Stimulated activated memory B cell treated with anti-CD40 and anti-IgM and Interleukin-4, amounts not matched to agents 10 μg/mL and 1 μg/mL and 100 μg/mL, for 72 hours (primary cell): ENCODE results near the gene FGFR2.
"Not testable (repeated sequence)": the region's sequence is repeated elsewhere in the genome, so short reads cannot be mapped to it uniquely, and the experiment has no call there.

Experiments used
- ATAC-seq: fragments of 150-1000 bp; cut with Tn5 transposase; 2 replicates; pipeline ENCODE4 v1.10.0; 2021
- H3K27ac Mint-ChIP-seq: one replicate; pipeline ENCODE4 v1.8.0; 2022; ENCODE audit warnings: mild to moderate bottlenecking, mixed read lengths
- H3K27me3 Mint-ChIP-seq: one replicate; pipeline ENCODE4 v1.8.0; 2022; ENCODE audit warnings: mixed read lengths
- H3K36me3 Mint-ChIP-seq: one replicate; pipeline ENCODE4 v1.8.0; 2022; ENCODE audit warnings: mixed read lengths
- H3K4me1 Mint-ChIP-seq: one replicate; pipeline ENCODE4 v1.8.0; 2022; ENCODE audit warnings: mixed read lengths
- H3K4me3 Mint-ChIP-seq: one replicate; pipeline ENCODE4 v1.8.0; 2022; ENCODE audit warnings: mild to moderate bottlenecking, moderate library complexity, mixed read lengths
- H3K9me3 Mint-ChIP-seq: one replicate; pipeline ENCODE4 v1.8.0; 2022; ENCODE audit warnings: mixed read lengths

FGFR2 gene

DNA sequence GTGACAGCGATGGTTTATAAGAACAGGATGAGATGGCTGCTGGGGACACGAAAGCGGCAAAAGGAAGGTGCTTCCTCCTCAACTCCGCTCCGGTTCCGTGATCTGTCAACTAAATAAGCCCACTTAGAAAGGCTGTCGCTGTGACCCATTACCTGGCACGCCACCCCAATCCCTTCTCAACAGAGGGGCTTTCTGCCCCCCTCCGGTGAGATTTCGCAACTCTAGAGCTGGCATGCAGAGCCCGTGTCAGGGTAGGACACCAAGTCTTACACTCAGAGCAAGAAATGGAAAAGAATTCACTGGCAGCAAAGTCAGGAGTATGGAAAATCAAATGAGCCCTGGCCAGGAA, 66.4 kb downstream of the FGFR2 start:
- Mint-ChIP-seq H3K27ac (no peak overlapping the region), H3K4me3 (no peak overlapping the region), H3K9me3 (peaks cover 3% of the 10 kb centered on the region), H3K36me3 (no peaks in the 10 kb centered on the region), H3K4me1 (no peaks in the 10 kb centered on the region), H3K27me3 (no peaks in the 10 kb centered on the region)
- ATAC-seq = no peak

- H3K9me3 Mint-ChIP-seq = peaks cover 3% of the 10 kb centered on the region
- no peak for ATAC-seq
- no peaks in the 10 kb centered on the region for H3K27me3 Mint-ChIP-seq
- H3K27ac Mint-ChIP-seq = no peak overlapping the region
- H3K4me3 Mint-ChIP-seq = no peak overlapping the region
- H3K4me1 Mint-ChIP-seq = no peaks in the 10 kb centered on the region
- H3K36me3 Mint-ChIP-seq = no peaks in the 10 kb centered on the region
Measured at GRCh38 chr10:121531076-121531829, 67.0 kb downstream of the FGFR2 start.

DNA sequence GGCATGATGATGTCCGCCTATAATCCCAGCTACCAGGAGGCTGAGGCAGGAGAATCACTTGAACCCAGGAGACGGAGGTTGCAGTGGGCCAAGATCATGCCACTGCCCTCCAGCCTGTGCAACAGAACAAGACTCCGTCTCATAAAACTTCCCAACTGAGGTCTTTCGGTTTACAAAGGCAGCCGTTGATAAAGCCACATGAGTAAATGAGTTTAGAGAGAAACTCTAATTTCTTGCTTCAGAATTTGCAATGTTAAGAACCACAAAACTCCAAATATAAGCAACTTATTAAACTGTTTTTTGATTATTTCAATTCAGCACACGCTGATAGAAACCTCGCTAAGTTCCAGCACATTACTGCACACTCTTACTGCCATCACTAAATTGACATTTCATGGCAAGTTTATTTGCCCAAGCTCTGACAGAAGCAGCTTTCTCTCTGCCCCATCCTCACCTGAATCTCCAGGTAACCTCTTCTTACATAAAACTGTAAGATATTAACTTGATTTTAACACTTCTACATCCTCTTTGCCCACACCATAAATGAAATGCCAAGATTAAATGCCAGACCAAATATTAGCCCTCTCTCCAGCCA, 67.7 kb downstream of the FGFR2 start:
- H3K36me3 Mint-ChIP-seq = no peaks in the 10 kb centered on the region
- no peaks in the 10 kb centered on the region for H3K4me1 Mint-ChIP-seq
- no peaks in the 10 kb centered on the region for H3K27me3 Mint-ChIP-seq
- H3K9me3 Mint-ChIP-seq = peaks cover 3% of the 10 kb centered on the region
- H3K4me3 Mint-ChIP-seq = no peak overlapping the region
- H3K27ac Mint-ChIP-seq = no peak overlapping the region
- no peak for ATAC-seq

GRCh38 chr10:121527690-121528089, 70.6 kb downstream of the FGFR2 start:
- no peak overlapping the region for H3K4me3 Mint-ChIP-seq
- no peaks in the 10 kb centered on the region for H3K36me3 Mint-ChIP-seq
- no peak overlapping the region for H3K27ac Mint-ChIP-seq
- no peaks in the 10 kb centered on the region for H3K4me1 Mint-ChIP-seq
- no peak for ATAC-seq
- no peaks in the 10 kb centered on the region for H3K27me3 Mint-ChIP-seq
- peaks cover 3% of the 10 kb centered on the region for H3K9me3 Mint-ChIP-seq

- Mint-ChIP-seq H3K4me1 (no peaks in the 10 kb centered on the region), H3K27me3 (no peaks in the 10 kb centered on the region), H3K27ac (no peak overlapping the region), H3K9me3 (peaks cover 3% of the 10 kb centered on the region), H3K4me3 (no peak overlapping the region), H3K36me3 (no peaks in the 10 kb centered on the region)
- ATAC-seq = no peak
Measured at GRCh38 chr10:121526801-121527221, 71.4 kb downstream of the FGFR2 start.

DNA sequence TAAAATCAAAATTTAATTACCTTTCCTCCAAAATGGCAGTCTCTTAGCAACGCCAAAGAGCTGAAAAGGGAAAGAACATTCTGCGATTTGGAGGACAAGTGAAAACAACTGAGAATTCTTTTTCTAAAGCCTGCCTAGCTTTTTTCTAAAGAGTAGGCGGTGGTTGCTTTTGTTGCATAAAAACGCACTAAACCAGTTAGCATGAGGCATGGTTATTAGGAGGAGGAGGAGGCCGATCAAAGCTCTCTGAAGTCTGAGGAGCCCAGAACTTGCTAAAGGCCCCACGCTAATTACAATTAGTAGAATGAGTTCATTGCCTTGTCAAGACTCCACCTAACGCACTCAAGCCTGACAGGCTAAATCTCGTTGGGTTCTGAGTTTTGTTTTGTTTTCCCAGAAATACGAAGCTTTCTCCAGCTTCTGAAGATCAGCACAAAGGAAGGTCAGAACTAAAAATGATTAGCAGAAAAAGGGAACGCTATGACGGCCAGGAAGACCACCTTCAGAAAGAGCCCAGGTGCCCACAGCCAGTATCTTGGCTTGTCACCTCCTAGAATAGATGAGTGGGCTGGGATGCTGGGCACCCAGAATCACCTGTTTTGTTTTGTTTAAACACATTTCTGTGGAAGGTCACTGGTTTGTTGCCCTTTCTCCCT, 72.0 kb downstream of the FGFR2 start:
- Mint-ChIP-seq H3K27ac (no peak overlapping the region), H3K4me3 (no peak overlapping the region), H3K27me3 (no peaks in the 10 kb centered on the region), H3K9me3 (peaks cover 5% of the 10 kb centered on the region), H3K36me3 (no peaks in the 10 kb centered on the region), H3K4me1 (no peaks in the 10 kb centered on the region)
- ATAC-seq = no peak

DNA sequence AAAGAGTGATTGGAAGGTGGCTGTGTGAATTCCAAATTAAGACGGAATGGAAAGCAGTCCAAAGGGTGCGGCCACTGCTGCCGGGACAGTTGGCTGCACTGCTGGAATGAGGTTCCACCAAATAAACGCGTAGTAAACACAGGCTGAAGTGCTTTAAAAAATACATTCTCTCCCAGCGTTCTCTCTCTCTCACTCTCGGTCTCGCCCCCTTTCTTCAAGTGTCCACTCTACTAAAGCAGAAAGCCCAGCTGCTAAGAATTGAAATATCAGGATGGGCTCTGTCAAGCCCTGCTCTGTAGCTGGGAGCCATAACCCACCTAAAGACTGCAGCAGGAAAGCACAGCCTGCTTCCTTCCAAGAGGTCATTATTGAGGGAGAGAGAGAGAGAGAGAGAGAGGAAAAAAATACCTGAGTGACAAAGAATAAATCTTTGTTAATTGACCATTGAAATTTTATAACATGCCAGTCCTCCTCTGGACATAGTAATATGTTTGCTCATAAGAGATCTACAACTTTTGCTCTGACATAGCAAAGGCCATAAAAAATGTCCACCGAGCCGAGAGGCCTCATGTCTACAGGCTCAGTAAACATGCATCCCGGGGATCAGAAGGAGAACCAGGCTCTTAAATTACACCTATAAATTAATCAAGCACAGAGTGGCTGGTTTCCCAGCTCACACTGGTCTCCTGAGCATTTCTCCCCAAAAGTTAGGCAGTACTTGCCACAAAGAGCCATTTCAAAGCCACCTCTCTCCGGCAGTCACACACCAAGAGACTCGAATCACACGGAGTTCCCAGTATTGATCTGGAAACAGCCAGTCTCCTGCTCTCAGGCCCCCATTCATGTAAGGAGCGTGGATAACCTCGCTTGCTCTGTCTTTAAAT, 72.8 kb downstream of the FGFR2 start:
- Mint-ChIP-seq H3K4me3 (no peak overlapping the region), H3K27ac (no peak overlapping the region), H3K36me3 (no peaks in the 10 kb centered on the region), H3K9me3 (peaks cover 3% of the 10 kb centered on the region), H3K27me3 (no peaks in the 10 kb centered on the region), H3K4me1 (no peaks in the 10 kb centered on the region)
- no peak for ATAC-seq

DNA sequence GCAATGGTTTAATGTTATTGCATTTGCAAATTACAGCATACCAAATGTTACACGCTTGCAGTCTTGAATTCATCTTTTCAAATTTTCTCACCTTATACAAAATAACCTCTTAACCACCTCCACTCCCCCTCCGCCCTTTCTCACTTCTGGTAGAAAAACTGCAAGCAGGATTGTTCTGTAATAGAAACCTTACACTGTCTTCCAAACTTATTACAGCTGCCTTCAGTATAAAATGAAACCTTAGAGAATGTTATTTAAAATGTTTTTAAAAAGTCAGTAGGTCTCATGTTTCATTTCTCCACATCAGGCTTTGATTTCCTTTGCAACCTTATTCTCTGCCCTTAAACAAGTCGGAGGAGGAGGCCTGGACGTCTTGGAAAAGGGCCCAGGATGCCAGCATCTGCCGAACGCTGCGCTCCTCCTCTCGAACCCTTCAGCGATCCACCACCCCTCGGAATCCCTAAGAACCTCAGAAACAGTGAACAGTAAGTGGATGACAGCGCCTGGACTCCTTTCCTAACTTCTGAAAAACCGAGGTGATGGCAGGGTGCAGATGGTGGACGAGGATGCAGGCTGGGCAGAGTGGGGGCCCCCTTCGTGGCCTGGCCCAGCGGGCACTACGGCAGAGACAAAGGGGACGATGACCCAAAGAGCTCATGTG, 74.0 kb downstream of the FGFR2 start:
- Mint-ChIP-seq H3K4me1 (no peaks in the 10 kb centered on the region), H3K27me3 (no peaks in the 10 kb centered on the region), H3K4me3 (no peak overlapping the region), H3K36me3 (no peaks in the 10 kb centered on the region), H3K27ac (no peak overlapping the region), H3K9me3 (peaks cover 3% of the 10 kb centered on the region)
- ATAC-seq = no peak

- no peaks in the 10 kb centered on the region for H3K27me3 Mint-ChIP-seq
- no peak for ATAC-seq
- peaks cover 3% of the 10 kb centered on the region for H3K9me3 Mint-ChIP-seq
- no peaks in the 10 kb centered on the region for H3K36me3 Mint-ChIP-seq
- H3K4me3 Mint-ChIP-seq = no peak overlapping the region
- no peaks in the 10 kb centered on the region for H3K4me1 Mint-ChIP-seq
- no peak overlapping the region for H3K27ac Mint-ChIP-seq
Measured at GRCh38 chr10:121522831-121523230, 75.4 kb downstream of the FGFR2 start.

DNA sequence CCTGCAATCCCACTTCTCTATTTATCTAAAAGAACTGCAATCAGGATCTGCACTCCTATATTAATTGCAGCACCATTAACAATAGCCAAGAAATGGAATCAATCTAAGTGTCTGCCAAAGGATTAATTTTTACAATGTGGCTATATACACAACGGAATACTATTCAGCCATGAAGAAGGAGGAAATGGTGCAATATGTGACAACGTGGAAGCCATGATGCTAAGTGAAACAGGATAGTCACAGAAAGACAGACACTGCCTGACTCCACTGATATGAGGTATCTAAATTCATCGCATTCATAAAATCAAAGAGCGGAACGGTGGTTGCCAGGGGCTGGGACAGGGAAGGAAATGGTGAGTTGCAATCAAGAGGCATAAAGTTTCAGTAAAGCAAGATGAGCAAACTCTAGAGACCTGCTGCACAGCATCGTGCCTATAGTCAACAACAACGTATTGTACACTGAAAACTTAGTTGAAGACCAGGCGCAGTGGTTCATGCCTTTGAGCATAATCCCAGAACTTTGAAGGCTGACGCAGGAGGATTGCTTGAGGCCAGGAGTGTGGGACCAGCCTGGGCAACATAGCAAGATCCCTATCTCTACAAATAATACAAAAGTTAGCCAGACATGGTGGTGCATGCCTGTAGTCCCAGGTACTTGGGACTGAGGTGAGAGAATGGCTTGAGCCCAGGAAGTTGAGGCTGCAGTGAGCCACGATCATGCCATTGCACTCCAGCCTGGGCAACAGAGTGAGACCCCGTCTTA, 76.3 kb downstream of the FGFR2 start:
- no peak overlapping the region for H3K27ac Mint-ChIP-seq
- ATAC-seq = no peak

GRCh38 chr10:121520526-121520925, 77.7 kb downstream of the FGFR2 start:
- H3K4me1 Mint-ChIP-seq, ATAC-seq, H3K36me3 Mint-ChIP-seq: not testable (repeated sequence)

More for the DNA sequence above, 76.3 kb downstream of the FGFR2 start:
- no peak overlapping the region for H3K4me3 Mint-ChIP-seq
- peaks cover 3% of the 10 kb centered on the region for H3K9me3 Mint-ChIP-seq
- H3K4me1 Mint-ChIP-seq = no peaks in the 10 kb centered on the region
- no peaks in the 10 kb centered on the region for H3K36me3 Mint-ChIP-seq
- no peaks in the 10 kb centered on the region for H3K27me3 Mint-ChIP-seq

GRCh38 chr10:121519901-121520493, 78.2 kb downstream of the FGFR2 start:
- H3K4me1 Mint-ChIP-seq = no peaks in the 10 kb centered on the region
- H3K36me3 Mint-ChIP-seq = no peaks in the 10 kb centered on the region
- ATAC-seq = no peak
- peaks cover 5% of the 10 kb centered on the region for H3K9me3 Mint-ChIP-seq
- H3K27me3 Mint-ChIP-seq = no peaks in the 10 kb centered on the region
- H3K4me3 Mint-ChIP-seq = no peak overlapping the region
- H3K27ac Mint-ChIP-seq = no peak overlapping the region

More at GRCh38 chr10:121520526-121520925, 77.7 kb downstream of the FGFR2 start:
- H3K27me3 Mint-ChIP-seq, H3K4me3 Mint-ChIP-seq, H3K9me3 Mint-ChIP-seq, H3K27ac Mint-ChIP-seq: not testable (repeated sequence)

DNA sequence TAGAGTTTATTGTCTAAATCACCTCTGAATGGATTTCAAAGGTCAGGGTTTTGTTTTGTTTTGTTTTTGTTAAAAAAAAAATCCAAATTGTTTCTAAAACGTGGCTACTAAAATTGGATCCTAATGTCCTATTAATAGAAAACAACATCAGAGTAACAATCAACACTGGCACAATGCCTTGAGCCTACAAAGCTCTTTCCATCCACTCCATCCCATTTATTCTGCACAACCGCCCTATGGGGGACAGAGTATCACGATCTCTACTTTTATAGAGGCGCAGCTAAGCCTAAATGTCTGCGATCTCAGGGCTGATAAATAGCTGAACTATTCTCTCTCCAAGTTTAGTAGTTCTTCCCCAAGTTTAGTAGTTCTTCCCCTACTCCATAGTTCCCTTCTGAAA, 78.8 kb downstream of the FGFR2 start:
- no peak overlapping the region for H3K27ac Mint-ChIP-seq
- H3K4me3 Mint-ChIP-seq = no peak overlapping the region
- H3K36me3 Mint-ChIP-seq = no peaks in the 10 kb centered on the region
- no peaks in the 10 kb centered on the region for H3K4me1 Mint-ChIP-seq
- no peaks in the 10 kb centered on the region for H3K27me3 Mint-ChIP-seq
- H3K9me3 Mint-ChIP-seq = peaks cover 5% of the 10 kb centered on the region
- no peak for ATAC-seq

- H3K4me3 Mint-ChIP-seq = no peak overlapping the region
Measured at GRCh38 chr10:121518333-121518732, 79.9 kb downstream of the FGFR2 start.

More at GRCh38 chr10:121518333-121518732, 79.9 kb downstream of the FGFR2 start:
- Mint-ChIP-seq H3K36me3 (no peaks in the 10 kb centered on the region), H3K9me3 (peaks cover 5% of the 10 kb centered on the region), H3K27me3 (no peaks in the 10 kb centered on the region), H3K4me1 (no peaks in the 10 kb centered on the region), H3K27ac (no peak overlapping the region)
- no peak for ATAC-seq
